Lower lobe of right lung (tissue), 2 donors: Measurements from ENCODE around the gene PTPRM. TPM values are rescaled to one million over a fixed set of nuclear protein-coding genes. Genes with fewer than 3 reads are reported as not detected.
"Not testable (repeated sequence)": the region's sequence is repeated elsewhere in the genome, so short reads cannot be mapped to it uniquely, and the experiment has no call there.

Experiments used
- ATAC-seq, 2 donors: fragments of 200-7000 bp; cut with Tn5 transposase; one replicate each; pipeline ENCODE4 v1.9.1; 2020 to 2022; ENCODE audit warnings: mild to moderate bottlenecking in 2 of 2, moderate library complexity in 2 of 2
- DNase-seq: peaks from one replicate; pipeline ENCODE4 v3.0.0-alpha.2; 2020
- H3K27ac ChIP-seq: fragments of 200-600 bp; one replicate; pipeline ENCODE4 v1.8.0; 2022
- H3K27me3 ChIP-seq: fragments of 200-600 bp; one replicate; pipeline ENCODE4 v1.8.0; 2022; ENCODE audit warnings: low read depth
- H3K36me3 ChIP-seq: fragments of 200-600 bp; one replicate; pipeline ENCODE4 v1.8.0; 2022; ENCODE audit warnings: mild to moderate bottlenecking
- H3K4me1 ChIP-seq: fragments of 200-600 bp; one replicate; pipeline ENCODE4 v1.8.0; 2022
- H3K4me3 ChIP-seq: fragments of 200-600 bp; one replicate; pipeline ENCODE4 v1.8.0; 2022; ENCODE audit warnings: mild to moderate bottlenecking
- H3K9me3 ChIP-seq: fragments of 200-600 bp; one replicate; pipeline ENCODE4 v1.8.0; 2022
- intact Hi-C: fragments of 100-400 bp; cut with DNase I; formaldehyde crosslinking; loops from one replicate; pipeline ENCODE4 v1.11.0; 2022
- total RNA-seq: library from RNA; stranded (reverse); fragmentation: NEBNext Ultra II Directional; extraction: Animal tissue kit (Norgen Biotek cat#: 25700); gene quantifications from one replicate; pipeline ENCODE4 v1.2.1, GENCODE V29; 2021
- TF ChIP-seq, protein P1 (sequence below): fragments of 200-600 bp; IDR thresholded peaks from one replicate; pipeline ENCODE4 v1.8.0; 2022; ENCODE audit warnings: antibody characterized with exemption, mild to moderate bottlenecking
- donor health status: DM: no; HTN: yes; CAD: no; lungs with severe emphysema.

The PTPRM gene
- total RNA-seq, 1 donor from 2014 or later = 85.2 TPM

DNA sequence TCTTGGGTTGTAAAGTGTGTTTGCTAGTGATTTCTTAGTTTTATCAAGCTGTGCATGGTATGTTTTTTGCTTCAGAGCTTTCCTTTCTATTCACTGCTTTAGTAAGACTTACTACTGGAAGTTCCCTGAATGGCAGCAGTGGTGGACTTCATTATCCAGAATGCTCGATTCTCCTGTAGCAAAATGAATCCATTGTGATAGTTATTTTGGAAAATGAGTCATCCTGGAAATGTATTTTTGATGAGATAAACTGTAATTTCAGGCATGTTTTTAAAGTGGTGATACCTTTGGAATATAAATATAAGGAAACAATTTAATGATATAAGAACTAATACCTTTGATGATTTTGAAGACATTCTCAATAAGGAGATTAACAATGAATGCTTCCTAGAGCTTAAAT, 387.1 kb downstream of the PTPRM start:
- Histone ChIP-seq H3K4me3 (no peak overlapping the region), H3K27me3 (no peaks in the 10 kb centered on the region), H3K27ac (no peak overlapping the region), H3K4me1 (no peaks in the 10 kb centered on the region), H3K36me3 (no peaks in the 10 kb centered on the region), H3K9me3 (no peaks in the 10 kb centered on the region)
- ATAC-seq (no peak), DNase-seq (no peak)
- TF ChIP-seq, protein P1, sequence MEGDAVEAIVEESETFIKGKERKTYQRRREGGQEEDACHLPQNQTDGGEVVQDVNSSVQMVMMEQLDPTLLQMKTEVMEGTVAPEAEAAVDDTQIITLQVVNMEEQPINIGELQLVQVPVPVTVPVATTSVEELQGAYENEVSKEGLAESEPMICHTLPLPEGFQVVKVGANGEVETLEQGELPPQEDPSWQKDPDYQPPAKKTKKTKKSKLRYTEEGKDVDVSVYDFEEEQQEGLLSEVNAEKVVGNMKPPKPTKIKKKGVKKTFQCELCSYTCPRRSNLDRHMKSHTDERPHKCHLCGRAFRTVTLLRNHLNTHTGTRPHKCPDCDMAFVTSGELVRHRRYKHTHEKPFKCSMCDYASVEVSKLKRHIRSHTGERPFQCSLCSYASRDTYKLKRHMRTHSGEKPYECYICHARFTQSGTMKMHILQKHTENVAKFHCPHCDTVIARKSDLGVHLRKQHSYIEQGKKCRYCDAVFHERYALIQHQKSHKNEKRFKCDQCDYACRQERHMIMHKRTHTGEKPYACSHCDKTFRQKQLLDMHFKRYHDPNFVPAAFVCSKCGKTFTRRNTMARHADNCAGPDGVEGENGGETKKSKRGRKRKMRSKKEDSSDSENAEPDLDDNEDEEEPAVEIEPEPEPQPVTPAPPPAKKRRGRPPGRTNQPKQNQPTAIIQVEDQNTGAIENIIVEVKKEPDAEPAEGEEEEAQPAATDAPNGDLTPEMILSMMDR = no peak
- intact Hi-C loops = no loop called here

DNA sequence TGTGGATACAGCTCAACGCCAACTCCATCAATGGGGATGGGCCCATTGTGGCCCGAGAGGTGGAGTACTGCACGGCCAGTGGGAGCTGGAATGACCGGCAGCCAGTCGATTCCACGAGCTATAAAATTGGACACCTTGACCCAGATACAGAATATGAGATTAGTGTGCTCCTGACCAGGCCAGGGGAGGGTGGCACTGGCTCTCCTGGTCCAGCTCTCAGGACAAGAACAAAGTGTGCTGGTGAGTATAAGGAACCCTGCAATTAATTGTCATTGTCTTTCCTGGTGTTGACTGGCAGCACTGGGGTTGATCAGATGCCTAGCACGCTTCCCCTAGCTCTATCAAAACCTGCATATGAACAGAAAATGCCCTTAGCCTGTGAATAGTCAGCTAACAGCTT, 388.1 kb downstream of the PTPRM start:
- Histone ChIP-seq H3K4me3 (no peak overlapping the region), H3K9me3 (no peaks in the 10 kb centered on the region), H3K36me3 (no peaks in the 10 kb centered on the region), H3K27me3 (no peaks in the 10 kb centered on the region), H3K27ac (no peak overlapping the region), H3K4me1 (no peaks in the 10 kb centered on the region)
- ATAC-seq (no peak), DNase-seq (no peak)
- intact Hi-C loops = no loop called here
- TF ChIP-seq, protein P1 = no peak

DNA sequence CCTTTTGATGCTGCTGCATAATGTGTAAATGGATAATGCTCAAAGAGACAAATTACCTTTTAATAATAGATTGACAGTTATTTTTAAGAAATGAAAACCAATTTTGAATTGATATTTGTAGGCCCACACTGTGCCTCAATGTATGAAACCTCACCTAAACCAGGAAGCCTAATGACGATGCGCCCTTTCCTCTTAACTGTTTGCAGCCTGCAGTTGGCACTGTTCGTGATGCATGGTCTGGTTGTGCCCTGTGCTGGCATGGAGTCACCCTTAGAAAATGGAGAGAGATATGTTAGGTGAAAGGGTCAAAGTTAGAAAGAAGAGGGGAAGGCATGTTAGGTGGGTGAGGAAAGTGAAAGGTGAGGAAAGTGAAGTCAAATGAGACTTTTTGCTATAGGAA, 390.2 kb downstream of the PTPRM start:
- intact Hi-C loops = no loop called here
- Histone ChIP-seq H3K27me3 (no peaks in the 10 kb centered on the region), H3K4me1 (no peaks in the 10 kb centered on the region), H3K27ac (no peak overlapping the region), H3K9me3 (no peaks in the 10 kb centered on the region), H3K4me3 (no peak overlapping the region), H3K36me3 (no peaks in the 10 kb centered on the region)
- TF ChIP-seq, protein P1 = no peak
- DNase-seq = no peak
- ATAC-seq = no peak

DNA sequence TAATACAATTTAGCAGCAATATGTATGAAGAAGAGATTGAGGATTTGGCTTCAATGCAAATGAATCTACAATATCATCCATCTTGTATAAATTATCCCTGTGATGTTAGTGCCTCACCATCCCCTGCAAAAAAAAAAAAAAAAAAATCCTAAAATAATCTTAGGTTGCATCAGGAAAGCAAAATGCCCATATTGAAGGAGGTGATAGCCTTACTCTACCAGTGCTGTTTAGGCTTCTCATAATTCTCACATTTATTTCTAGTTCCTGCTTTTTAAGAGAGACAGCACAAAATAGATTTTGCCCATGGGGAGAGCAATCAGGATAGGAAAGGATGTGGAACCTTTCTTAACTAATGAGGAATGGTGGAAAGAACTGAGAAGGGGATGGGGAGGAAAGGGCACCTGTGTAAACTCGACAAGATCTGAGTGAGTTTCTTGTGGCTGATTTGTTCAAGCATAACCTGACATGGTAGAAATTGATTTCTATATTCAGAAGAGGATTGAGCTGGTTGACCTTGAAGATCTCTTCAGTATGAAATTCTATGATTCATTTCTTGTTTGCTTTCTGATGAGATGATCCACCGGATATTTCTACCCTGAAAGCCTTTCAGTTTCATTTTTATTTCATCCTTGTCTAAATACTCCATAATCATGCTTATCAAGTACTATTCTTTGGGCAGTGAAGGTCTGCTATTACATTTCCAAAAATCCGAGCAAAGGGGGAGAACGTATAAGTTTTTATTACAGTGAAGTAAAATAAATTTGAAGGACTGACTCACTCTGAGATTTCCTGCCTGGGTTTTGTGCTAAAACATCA, 391.2 kb downstream of the PTPRM start:
- ATAC-seq (peak in 1 of 2 donors; percentile 65), DNase-seq (no peak)
- Histone ChIP-seq H3K4me3 (no peak overlapping the region), H3K27me3 (no peaks in the 10 kb centered on the region), H3K9me3 (no peaks in the 10 kb centered on the region), H3K4me1 (no peaks in the 10 kb centered on the region), H3K36me3 (no peaks in the 10 kb centered on the region), H3K27ac (no peak overlapping the region)
- intact Hi-C loops = no loop called here
- TF ChIP-seq, protein P1 = no peak

GRCh38 chr18:7958897-7959146, 391.7 kb downstream of the PTPRM start:
- Histone ChIP-seq H3K27ac (no peak overlapping the region), H3K9me3 (no peaks in the 10 kb centered on the region), H3K36me3 (no peaks in the 10 kb centered on the region), H3K4me1 (no peaks in the 10 kb centered on the region), H3K27me3 (no peaks in the 10 kb centered on the region), H3K4me3 (no peak overlapping the region)
- ATAC-seq (peak in 1 of 2 donors; percentile 42), DNase-seq (no peak)
- TF ChIP-seq, protein P1 = no peak
- intact Hi-C loops = no loop called here

DNA sequence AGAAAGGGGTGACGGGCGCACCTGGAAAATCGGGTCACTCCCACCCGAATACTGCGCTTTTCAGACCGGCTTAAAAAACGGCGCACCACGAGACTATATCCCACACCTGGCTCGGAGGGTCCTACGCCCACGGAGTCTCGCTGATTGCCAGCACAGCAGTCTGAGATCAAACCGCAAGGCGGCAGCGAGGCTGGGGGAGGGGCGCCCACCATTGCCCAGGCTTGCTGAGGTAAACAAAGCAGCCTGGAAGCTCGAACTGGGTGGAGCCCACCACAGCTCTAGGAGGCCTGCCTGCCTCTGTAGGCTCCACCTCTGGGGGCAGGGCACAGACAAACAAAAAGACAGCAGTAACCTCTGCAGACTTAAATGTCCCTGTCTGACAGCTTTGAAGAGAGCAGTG, 399.6 kb downstream of the PTPRM start:
- ATAC-seq, H3K36me3 ChIP-seq, H3K27ac ChIP-seq, H3K4me1 ChIP-seq, intact Hi-C loops, H3K9me3 ChIP-seq, DNase-seq, H3K4me3 ChIP-seq, H3K27me3 ChIP-seq: not testable (repeated sequence)
